HG03575 (cell line): ENCODE measurements around the gene CPA4.

Source experiments
- ATAC-seq: cut with Tn5 transposase; IDR thresholded peaks from one replicate; pipeline ENCODE4 v1.9.1; 2021; ENCODE audit not compliant: unreplicated experiment, insufficient number of reproducible peaks, low FRiP score; ENCODE audit errors: extremely low read depth

The CPA4 gene

DNA sequence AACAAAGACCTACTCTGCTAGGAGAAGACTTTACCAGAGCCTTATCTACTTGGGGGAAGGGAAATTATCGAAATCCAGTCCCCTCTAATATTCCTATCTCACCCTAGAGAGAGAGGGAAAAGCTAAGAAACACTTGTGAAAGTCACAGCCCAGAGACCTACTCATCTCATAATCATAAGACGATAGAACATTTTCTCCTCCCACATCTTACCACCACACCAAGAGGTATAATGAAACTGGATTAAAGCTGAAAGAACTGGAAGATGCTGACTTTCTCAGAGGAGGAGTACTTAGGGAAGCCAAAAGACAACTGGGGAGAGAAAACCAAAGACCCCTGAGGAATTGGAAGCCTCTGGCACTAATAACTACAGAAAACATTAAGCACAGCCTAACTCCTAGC lies 40.9 kb downstream of the CPA4 start:
- ATAC-seq, result no peak

DNA sequence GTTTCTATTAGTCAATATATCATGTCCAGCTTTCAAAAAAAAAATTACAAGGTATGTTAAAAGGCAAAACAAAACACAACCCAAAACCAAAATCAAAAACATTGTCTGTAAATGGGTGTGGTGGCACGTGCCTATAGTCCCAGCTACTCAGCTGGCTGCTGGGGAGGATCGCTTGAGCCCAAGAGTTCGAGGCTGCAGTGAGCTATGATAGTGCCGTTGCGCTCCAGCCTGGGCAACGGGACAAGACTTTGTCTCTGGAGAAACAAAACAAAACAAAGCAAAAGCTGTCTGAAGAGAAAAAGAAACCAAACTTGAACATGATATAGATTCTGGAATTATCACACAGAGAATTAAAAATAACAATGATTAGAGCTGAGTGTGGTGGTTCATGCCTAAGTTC lies 41.3 kb downstream of the CPA4 start:
- ATAC-seq, result no peak

DNA sequence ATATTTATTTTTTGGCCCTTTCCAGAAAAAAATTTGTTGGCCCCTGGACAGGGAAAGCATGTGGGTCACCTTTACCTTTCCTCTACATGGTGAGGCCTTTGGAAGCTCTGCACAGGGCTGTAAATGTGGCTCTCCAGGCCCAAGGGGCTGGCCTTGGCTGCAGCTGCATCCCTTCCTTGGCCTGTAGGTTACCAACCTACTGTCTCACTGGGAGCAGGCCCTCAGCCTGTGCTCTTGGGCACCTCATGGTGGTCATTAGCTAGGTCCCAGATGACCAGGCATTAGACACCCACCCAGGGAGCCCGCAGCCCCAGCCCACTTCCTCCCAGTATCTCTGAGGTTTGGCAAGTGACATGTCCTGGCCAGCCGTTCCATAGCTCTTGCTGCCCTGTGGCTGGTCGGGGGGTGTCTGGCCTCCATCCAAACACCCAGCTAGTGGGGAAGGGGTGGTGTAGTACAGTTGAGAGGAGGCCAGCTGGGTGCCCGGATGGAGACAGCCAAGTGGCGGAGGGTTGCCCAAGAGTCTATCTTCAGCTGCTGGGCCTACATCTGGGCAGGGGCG lies 44.5 kb downstream of the CPA4 start:
- ATAC-seq, result no peak

DNA sequence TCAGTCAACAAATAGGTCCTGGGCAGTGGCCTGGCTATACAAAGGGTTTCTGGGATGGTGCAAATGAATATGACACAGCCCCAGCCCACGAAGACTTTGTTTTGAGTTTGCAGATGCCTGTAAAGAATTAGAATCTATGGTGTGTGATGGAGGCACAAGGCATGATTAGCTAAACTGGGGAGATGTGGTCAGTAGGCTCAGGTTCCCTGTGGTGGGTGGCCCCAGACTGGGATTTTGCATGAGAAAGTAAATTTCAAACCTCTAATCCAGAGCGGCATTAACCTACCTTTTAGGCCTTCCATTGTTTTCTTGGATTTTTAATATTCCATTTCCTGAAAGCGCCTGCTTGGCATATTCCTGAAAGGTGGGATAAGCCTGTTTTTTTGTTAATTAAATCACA lies 45.3 kb downstream of the CPA4 start:
- no peak for ATAC-seq

DNA sequence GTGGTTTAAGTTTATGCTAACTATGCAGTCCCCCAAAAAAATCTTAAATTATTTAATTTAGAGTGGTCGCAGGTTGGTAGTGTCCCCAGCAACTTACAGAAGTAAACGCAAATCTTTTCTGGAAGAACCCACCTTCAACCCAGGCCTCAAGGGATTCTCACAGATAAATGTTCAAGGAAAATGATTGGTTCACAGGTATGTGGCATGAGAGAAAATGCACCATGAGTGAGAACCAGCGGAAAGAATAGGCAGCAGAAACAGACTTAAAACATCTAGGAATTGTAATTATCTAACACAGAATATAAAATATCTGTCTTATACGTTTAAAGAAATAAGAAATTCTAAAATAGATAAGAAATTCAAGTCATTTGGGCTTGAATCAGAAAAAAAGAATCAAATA lies 48.9 kb downstream of the CPA4 start:
- no peak for ATAC-seq

DNA sequence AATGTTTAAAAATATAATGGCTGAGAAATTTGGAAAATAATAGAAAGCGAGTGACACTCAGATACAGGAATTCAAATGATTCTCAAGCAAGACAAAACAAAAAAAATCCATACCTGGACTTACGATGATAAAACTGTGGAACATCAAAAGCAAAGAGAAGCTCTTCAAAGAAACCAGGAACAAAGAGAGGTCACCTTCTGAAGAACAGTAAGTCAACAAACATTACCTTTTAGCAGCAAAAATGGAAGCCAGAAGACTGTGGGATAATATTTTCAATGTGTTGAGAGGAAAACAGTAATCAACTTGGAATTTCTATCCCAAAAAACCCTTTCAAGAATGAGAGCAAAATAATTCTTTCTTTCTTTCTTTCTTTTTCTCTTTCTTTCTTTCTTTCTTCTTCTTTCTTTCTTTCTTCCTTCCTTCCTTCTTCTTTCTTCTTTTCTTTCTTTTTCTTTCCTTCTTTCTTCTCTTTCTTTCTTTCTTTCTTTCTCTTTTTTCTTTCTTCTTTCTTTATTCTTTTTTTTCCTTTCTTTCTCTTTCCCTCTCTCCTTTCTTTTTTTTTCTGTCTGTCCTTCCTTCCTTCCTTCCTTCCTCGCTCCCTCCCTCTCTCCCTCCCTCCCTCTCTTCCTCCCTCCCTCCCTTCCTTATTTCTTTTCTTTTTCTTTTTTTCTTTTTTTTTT lies 49.9 kb downstream of the CPA4 start:
- ATAC-seq, result no peak

DNA sequence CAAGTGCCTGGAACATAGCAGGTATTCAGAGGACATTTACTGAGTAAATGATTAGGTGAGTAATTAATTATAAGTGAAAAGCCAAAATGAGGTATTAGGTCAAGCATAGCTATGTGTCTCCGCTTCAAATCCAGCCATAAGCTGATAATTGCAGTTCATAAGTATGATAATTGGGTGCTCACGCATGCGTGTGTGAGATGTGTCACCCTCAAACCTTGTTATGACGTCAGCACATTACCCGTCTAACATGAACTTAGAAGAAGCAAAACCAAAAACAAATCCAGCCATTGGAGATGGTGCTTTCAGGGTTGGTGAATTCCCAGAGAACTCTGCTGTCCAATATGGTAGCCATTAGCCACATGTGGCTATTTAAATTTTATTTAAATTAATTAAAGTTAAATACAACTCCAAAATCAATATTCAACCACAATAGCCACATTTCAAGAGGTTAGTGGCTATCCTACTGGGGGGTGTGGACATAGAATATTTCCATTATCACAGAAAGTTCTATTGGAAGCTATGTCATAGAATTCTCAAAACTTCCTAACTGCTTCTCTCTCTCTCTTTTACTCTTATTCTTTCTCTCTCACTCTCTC lies 51.4 kb downstream of the CPA4 start, which contains the start of gene CPA5:
CPA5 (plus strand) TSS at position 546 of the 596 bp plus-strand sequence. CDS start 1,670 bp downstream, outside the sequence.
- no peak for ATAC-seq

DNA sequence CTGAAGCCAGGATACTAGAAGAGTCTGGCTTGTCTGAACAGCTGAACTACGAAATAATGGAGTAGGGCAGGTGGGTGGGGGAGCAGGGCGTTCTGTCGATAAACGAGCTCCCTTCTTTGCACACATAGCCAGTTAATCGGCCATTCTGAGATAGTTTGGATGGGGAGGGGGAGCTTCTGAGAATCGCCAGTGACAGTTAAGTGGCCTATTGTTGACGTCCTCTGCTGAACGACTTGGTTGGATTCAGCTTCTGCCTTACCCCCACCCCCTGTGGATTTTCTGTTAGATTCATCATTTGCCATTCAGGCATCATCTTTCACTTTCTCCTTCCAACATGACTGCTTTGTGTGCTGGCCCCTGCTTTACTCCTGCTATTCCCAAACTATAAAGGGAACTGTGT lies 52.2 kb downstream of the CPA4 start:
- no peak for ATAC-seq

GRCh38 chr7:130345725-130346124 lies 52.8 kb downstream of the CPA4 start:
- ATAC-seq, result no peak

DNA sequence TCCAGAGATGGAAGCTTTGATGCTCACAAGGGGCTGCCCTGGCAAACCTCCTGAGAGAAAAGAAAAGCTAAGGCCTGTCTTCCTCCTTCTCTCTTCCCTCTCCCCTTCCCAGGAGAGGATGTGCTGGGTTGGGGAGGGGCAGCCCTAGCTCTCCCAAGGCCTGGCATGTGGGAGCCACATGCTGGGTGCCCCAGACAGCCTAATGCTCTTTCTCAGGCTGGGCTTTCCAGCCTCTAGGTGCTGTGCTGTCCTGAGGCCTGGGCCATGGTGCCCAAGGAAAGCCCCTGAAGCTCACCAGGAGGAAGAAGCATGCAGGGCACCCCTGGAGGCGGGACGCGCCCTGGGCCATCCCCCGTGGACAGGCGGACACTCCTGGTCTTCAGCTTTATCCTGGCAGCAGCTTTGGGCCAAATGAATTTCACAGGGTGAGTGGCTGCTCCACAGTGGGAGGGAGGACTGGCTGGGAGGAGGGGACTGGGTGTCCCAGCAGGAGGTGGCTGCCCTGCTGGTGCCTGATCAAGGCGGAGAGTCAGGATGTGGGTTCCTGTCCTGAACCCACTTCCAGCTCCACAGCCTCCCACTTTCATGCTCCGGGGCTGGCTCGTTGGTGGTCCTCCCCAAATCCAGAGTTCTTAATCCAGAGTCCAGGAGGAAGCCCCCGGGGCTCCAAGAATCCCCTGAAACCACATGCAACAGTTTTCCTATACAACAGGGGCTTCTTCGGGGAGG lies 53.4 kb downstream of the CPA4 start:
- no peak for ATAC-seq

DNA sequence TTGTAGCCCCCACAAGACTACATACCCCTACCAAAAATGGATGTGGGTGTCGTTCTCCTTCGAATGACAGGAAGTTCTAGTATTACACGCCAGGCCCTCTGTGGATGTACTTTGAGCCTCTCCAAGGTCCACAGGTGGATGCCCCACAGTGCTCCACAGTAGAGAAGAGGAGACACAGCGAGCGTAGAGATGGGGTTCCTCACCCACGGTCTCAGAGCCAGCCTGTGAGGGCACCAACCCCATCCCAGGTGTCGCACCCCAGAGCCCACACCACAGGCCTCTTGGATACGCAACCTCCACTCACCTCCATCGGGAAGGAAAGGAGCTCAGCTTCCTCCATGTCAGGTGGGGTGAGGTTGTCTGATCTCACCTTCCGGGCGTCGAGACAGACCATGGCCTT lies 54.0 kb downstream of the CPA4 start:
- no peak for ATAC-seq

DNA sequence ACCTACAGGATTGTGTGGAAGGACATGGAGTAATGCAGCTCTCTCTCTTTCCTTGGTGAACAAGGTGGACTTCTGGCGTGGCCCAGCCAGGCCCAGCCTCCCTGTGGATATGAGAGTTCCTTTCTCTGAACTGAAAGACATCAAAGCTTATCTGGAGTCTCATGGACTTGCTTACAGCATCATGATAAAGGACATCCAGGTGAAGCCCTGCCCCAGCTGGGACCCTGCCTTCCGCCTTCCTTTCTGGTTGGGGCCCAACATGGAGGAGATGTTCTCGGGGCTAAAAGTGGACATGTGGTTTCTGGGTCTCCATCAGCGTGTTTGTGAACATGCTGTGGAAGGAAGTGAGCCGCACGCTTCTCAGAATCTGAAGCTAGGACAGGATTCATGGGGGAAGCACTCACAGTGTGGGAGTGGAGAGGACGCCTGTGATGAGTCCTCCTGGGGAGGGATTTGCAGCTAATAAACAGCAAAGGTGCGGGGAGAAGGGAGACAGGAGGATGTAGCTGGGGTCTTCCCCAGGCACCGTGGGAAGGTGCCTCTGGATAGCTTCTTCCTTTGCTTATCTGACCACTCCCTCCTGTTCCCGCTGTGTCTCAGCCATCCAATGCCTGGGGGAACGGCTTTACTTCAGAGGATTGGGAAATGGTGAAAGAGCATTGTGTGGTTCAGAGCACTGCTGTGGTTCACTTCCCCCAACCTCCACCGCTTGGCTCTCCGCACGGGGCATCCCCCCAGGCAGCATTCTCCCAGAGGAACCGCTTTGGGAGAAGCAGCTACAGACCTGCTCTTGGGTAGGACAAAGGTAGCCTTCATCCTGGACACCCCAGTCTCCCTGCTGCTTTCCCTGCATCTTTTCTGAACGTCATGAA lies 57.2 kb downstream of the CPA4 start:
- no peak for ATAC-seq

- no peak for ATAC-seq
These were observed 58.2 kb downstream of the CPA4 start for GRCh38 chr7:130350945-130351790.

GRCh38 chr7:130351791-130352090 lies 58.8 kb downstream of the CPA4 start:
- no peak for ATAC-seq

- no peak for ATAC-seq
These were observed 59.5 kb downstream of the CPA4 start for GRCh38 chr7:130352194-130353074.

GRCh38 chr7:130353196-130353595 lies 60.2 kb downstream of the CPA4 start:
- no peak for ATAC-seq

- ATAC-seq, result no peak
These were observed 63.3 kb downstream of the CPA4 start for GRCh38 chr7:130356121-130356875.
